SH-SY5Y (cell line): Measurements from ENCODE around the gene SLC12A4.

ENCODE experiments used
- GATA2 ChIP-seq: IDR thresholded peaks from 2 replicates; pipeline ENCODE4 v1.6.1; 2011; ENCODE audit warnings: mild to moderate bottlenecking, low read depth, low read length
- GATA3 ChIP-seq: IDR thresholded peaks from 2 replicates; pipeline ENCODE4 v1.6.1; 2011; ENCODE audit warnings: low read depth, mild to moderate bottlenecking, low read length, moderate library complexity

GRCh38 chr16:67954421-67955196, 13.8 kb downstream of the SLC12A4 start:
- TF ChIP-seq GATA2 (no peak), GATA3 (no peak)
